Karpas-422 (cell line): ENCODE measurements around the gene APOBEC3G. TPM values are rescaled to one million over a fixed set of nuclear protein-coding genes. Genes with fewer than 3 reads are reported as not detected.
A peak's percentile ranks its signal among the peaks of the same experiment; 100 is the strongest.
"Not testable (repeated sequence)": the region's sequence is repeated elsewhere in the genome, so short reads cannot be mapped to it uniquely, and the experiment has no call there.

ENCODE experiments used
- DNase-seq: peaks from one replicate; pipeline ENCODE4 v3.0.0-alpha.2; 2015
- H2AFZ ChIP-seq: fragments of 200-600 bp; sonication (generic); 2 replicates; pipeline ENCODE4 v1.6.1; 2014; ENCODE audit warnings: antibody characterized with exemption, low read length, mixed read lengths
- H3K27ac ChIP-seq: fragments of 200-600 bp; sonication (generic); 2 replicates; pipeline ENCODE4 v1.5.1; 2014; ENCODE audit warnings: mild to moderate bottlenecking, low read length, moderate library complexity
- H3K27me3 ChIP-seq: fragments of 200-600 bp; sonication (generic); 2 replicates; pipeline ENCODE4 v1.6.1; 2014; ENCODE audit warnings: low read length, mixed read lengths
- H3K36me3 ChIP-seq: fragments of 200-600 bp; sonication (generic); 2 replicates; pipeline ENCODE4 v1.6.1; 2014; ENCODE audit warnings: low read length, mixed read lengths; ENCODE audit not compliant: insufficient read depth
- H3K4me1 ChIP-seq: fragments of 200-600 bp; sonication (generic); 2 replicates; pipeline ENCODE4 v1.6.1; 2014; ENCODE audit warnings: mild to moderate bottlenecking, low read length, mixed read lengths
- H3K4me2 ChIP-seq: fragments of 200-600 bp; sonication (generic); 2 replicates; pipeline ENCODE4 v1.6.1; 2014; ENCODE audit warnings: low read length, low read depth, mild to moderate bottlenecking; ENCODE audit not compliant: poor library complexity, severe bottlenecking
- H3K4me3 ChIP-seq: fragments of 200-600 bp; sonication (generic); 2 replicates; pipeline ENCODE4 v1.5.1; 2014; ENCODE audit warnings: mild to moderate bottlenecking, antibody characterized with exemption, low read length, mixed read lengths
- H3K79me2 ChIP-seq: fragments of 200-600 bp; sonication (generic); 2 replicates; pipeline ENCODE4 v1.6.1; 2014; ENCODE audit warnings: mild to moderate bottlenecking, low read length, mixed read lengths
- H3K9ac ChIP-seq: fragments of 200-600 bp; sonication (generic); 2 replicates; pipeline ENCODE4 v1.6.0; 2014; ENCODE audit warnings: low read length
- H3K9me2 ChIP-seq: fragments of 200-600 bp; sonication (generic), shearing (Covaris generic); replicated peaks from 2 replicates; pipeline ENCODE4 v1.6.0; 2014; ENCODE audit warnings: mild to moderate bottlenecking, low read length, moderate library complexity; ENCODE audit not compliant: insufficient read depth
- H3K9me3 ChIP-seq: fragments of 300-700, 200-600 bp; sonication (generic); 2 replicates; pipeline ENCODE4 v1.6.1; 2014; ENCODE audit warnings: low read length, mixed read lengths
- H4K20me1 ChIP-seq: fragments of 200-600 bp; sonication (generic); 2 replicates; pipeline ENCODE4 v1.6.1; 2014; ENCODE audit warnings: mild to moderate bottlenecking, antibody characterized with exemption, low read length, low read depth; ENCODE audit not compliant: insufficient read depth
- total RNA-seq: library from RNA; depleted of rRNA; stranded (reverse); fragments of >200 nt; shearing (Covaris generic); gene quantifications from 2 replicates; pipeline ENCODE4 v1.2.3, GENCODE V29; 2014; ENCODE audit warnings: low replicate concordance

The APOBEC3G gene
- total RNA-seq, 1 experiment from 2014 or later: 6.5 TPM

DNA sequence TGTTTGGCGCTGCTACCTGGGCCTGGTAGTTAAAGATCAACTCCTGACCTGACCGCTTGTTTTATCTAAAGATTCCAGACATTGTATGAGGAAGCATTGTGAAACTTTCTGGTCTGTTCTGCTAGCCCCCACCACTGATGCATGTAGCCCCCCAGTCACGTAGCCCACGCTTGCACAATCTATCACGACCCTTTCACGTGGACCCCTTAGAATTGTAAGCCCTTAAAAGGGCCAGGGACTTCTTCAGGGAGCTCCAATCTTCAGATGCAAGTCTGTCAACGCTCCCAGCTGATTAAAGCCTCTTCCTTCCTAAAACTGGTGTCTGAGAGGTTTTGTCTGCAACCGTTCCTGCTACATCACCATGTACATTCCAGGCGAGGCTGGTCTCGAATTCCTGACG is 21.4 kb upstream of the APOBEC3G start:
- H3K9me2 ChIP-seq: no peaks in the 10 kb centered on the region
- H3K4me3 ChIP-seq: no peak overlapping the region
- H3K36me3 ChIP-seq: no peaks in the 10 kb centered on the region
- H3K27me3 ChIP-seq: no peaks in the 10 kb centered on the region
- no peak overlapping the region for H2AFZ ChIP-seq
- no peak for DNase-seq
- no peak overlapping the region for H3K27ac ChIP-seq
- H4K20me1 ChIP-seq: no peaks in the 10 kb centered on the region
- no peak overlapping the region for H3K9ac ChIP-seq
- no peaks in the 10 kb centered on the region for H3K9me3 ChIP-seq
- no peaks in the 10 kb centered on the region for H3K4me1 ChIP-seq
- no peak overlapping the region for H3K4me2 ChIP-seq
- no peaks in the 10 kb centered on the region for H3K79me2 ChIP-seq

DNA sequence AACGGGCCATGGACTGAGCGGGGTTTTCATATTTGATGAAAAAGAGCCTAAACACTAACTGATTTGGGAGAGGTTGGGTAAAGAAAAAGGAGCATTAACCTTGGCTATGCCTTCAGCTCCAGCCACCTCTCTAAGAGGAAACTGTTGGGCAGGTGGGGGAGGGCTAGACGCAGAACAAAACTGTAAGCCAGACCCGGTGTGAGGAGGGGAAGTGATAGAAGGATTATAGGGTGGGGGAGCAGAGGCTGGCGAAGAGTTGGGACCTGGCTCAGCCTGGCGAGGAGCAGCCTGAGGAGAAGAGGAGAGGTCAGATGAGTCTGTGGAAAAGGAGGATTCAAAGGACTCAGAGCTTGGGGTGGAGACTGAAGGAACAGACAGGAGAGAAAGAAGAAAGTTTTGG is 15.8 kb upstream of the APOBEC3G start:
- not testable (repeated sequence) for H3K9me3 ChIP-seq, H3K4me1 ChIP-seq, H4K20me1 ChIP-seq, H3K27me3 ChIP-seq, H3K9ac ChIP-seq, H3K4me3 ChIP-seq, DNase-seq, H3K36me3 ChIP-seq, H3K27ac ChIP-seq, H3K79me2 ChIP-seq, H3K4me2 ChIP-seq, H2AFZ ChIP-seq, H3K9me2 ChIP-seq

DNA sequence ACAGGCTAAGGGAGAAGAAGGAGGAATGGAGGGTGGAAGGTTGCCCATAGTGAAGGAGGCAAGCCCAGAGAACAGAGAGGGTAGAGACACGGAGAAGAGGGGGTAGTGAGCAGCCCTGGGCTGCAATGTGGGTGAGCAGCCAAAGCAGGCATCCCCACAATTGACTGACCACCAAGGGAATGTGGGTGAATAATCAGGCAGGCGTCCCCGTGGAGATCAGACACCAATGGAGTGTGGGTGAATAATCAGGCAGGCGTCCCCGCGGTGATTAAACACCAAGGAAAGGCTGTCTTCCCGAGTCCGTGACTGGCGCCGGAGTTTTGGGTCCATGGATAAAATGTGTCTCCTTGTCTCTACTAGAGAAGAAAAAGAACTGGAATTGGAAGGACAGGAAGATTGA is 15.1 kb upstream of the APOBEC3G start:
- H4K20me1 ChIP-seq, H3K36me3 ChIP-seq, H3K9me2 ChIP-seq, H3K27me3 ChIP-seq, H3K79me2 ChIP-seq, H3K9ac ChIP-seq, H2AFZ ChIP-seq, H3K4me1 ChIP-seq, H3K9me3 ChIP-seq, H3K4me3 ChIP-seq, H3K4me2 ChIP-seq, H3K27ac ChIP-seq, DNase-seq: not testable (repeated sequence)

DNA sequence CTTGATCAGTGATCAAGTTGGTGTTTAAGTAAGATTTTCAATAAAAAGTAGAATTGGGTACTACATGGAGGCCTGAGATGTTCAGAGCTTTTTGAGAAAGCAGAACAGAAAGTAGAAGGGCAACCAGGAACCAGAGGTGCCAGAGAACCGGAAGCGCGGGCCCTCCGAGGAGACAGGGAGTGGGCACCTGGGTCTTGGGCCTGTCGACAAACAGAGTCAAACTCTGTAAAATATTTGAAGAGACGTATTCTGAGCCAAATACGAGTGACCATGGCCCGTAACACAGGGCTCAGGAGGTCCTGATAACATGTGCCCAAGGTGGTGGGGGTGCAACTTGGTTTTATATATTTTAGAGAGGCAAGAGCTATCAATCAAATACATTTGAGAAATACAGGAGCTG is 13.2 kb upstream of the APOBEC3G start:
- not testable (repeated sequence) for H3K79me2 ChIP-seq, H4K20me1 ChIP-seq, H3K4me2 ChIP-seq, H2AFZ ChIP-seq, H3K9me2 ChIP-seq, H3K27ac ChIP-seq, H3K27me3 ChIP-seq, H3K4me1 ChIP-seq, H3K9ac ChIP-seq, H3K36me3 ChIP-seq, H3K9me3 ChIP-seq, H3K4me3 ChIP-seq, DNase-seq

DNA sequence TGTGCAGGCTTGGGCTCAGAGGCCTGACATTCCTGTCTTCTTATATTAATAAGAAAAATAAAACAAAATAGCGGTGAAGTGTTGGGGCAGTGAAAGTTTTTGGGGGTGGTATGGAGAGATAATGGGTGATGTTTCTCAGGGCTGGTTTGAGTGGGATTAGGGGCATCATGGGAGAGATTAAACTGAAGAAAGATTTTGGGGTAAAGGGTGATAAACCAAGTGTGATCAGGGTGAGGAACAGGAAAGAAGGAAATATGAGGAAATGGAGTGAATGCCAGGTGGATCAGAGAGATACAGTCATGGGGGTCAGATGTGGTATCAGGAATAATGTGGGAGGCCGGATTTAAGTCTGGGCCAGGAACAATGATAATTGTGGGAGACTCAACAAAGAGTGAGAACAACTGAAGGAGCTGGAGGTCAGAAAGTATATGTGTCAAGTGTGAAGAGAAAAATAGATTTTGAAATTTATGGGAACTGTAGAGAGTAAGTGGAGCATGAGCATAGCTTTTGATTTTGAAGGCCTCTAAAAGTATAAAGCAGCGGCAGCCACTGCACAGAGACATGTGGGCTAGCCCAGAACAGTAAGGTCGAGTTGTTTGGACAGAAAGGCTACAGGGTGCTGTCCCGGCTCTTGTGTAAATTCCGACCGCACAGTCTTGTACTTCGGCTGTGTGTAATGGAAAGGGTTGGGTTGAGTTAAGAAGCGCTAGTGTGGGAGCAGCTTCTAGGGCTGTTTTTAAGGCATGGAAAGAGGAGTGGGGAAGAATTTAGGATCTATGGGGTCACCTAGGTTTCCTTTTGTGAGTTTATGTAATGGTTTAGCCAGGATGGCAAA is 10.4 kb upstream of the APOBEC3G start:
- not testable (repeated sequence) for H3K79me2 ChIP-seq, H3K9ac ChIP-seq, H3K27me3 ChIP-seq, H3K4me3 ChIP-seq, H3K4me1 ChIP-seq, H3K27ac ChIP-seq, H3K9me2 ChIP-seq, H3K9me3 ChIP-seq, H3K4me2 ChIP-seq, H3K36me3 ChIP-seq, H2AFZ ChIP-seq, H4K20me1 ChIP-seq, DNase-seq

DNA sequence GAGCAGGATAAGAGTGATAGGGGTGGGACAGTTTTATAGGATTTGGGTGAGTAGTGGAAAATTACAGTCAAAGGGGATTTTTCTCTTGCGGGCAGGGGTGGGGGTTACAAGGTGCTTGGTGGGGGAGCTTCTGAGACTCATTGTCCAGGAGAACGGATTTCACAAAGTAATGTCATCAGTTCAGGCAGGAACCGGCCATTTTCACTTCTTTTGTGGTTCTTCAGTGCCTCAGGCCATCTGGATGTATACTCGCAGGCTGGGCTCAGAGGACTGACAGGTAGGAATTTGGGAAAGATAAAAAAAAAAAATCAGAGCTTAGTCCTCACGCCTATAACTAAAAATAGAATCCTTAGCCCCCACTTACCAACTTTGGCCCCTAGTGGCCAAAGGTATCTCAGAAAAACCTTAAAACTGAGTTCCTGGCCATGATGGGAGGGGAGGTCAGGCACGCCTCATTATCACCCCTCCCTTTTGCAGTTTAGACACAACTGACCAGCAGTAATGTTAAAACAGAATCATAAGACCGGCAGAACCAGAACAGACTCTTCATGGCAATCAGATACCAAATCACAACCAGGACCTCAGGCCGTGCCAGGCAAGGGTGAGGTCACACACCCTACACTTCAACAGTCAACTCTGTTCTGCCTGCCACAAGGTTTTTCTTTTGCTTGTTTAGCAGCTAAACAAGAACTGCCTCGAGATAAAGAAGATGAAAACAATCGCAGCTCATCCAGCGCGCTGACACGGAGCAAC is 8.9 kb upstream of the APOBEC3G start:
- no peak for DNase-seq
- no peak overlapping the region for H3K27ac ChIP-seq
- H3K4me1 ChIP-seq: peaks cover 9% of the 10 kb centered on the region
- no peaks in the 10 kb centered on the region for H3K27me3 ChIP-seq
- H2AFZ ChIP-seq: no peak overlapping the region
- no peak overlapping the region for H3K4me2 ChIP-seq
- no peaks in the 10 kb centered on the region for H3K36me3 ChIP-seq
- no peaks in the 10 kb centered on the region for H3K9me2 ChIP-seq
- no peaks in the 10 kb centered on the region for H4K20me1 ChIP-seq
- H3K9me3 ChIP-seq: no peaks in the 10 kb centered on the region
- H3K79me2 ChIP-seq: no peaks in the 10 kb centered on the region
- no peak overlapping the region for H3K9ac ChIP-seq
- no peak overlapping the region for H3K4me3 ChIP-seq

DNA sequence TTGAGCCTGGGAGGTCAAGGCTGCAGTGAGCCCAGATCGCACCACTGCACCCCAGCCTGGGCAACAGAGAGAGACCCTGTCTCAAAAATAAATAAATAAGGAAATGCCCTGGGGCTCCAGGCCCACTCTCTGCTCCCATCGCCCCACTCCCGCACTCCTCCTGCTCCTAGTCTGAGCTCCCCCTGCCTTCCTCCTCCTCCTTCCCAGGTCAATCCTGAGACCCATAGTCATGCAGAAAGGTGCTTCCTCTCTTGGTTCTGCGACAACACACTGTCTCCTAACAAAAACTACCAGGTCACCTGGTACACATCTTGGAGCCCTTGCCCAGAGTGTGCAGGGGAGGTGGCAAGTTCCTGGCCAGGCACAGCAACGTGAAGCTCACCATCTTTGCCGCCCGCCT is 6.9 kb upstream of the APOBEC3G start:
- peaks cover 12% of the 10 kb centered on the region for H3K4me1 ChIP-seq
- no peaks in the 10 kb centered on the region for H3K9me2 ChIP-seq
- no peak overlapping the region for H3K9ac ChIP-seq
- no peaks in the 10 kb centered on the region for H4K20me1 ChIP-seq
- H2AFZ ChIP-seq: no peak overlapping the region
- no peak overlapping the region for H3K4me2 ChIP-seq
- H3K27ac ChIP-seq: no peak overlapping the region
- no peak overlapping the region for H3K4me3 ChIP-seq
- no peak for DNase-seq
- no peaks in the 10 kb centered on the region for H3K27me3 ChIP-seq
- no peaks in the 10 kb centered on the region for H3K36me3 ChIP-seq
- H3K79me2 ChIP-seq: no peaks in the 10 kb centered on the region
- no peaks in the 10 kb centered on the region for H3K9me3 ChIP-seq

DNA sequence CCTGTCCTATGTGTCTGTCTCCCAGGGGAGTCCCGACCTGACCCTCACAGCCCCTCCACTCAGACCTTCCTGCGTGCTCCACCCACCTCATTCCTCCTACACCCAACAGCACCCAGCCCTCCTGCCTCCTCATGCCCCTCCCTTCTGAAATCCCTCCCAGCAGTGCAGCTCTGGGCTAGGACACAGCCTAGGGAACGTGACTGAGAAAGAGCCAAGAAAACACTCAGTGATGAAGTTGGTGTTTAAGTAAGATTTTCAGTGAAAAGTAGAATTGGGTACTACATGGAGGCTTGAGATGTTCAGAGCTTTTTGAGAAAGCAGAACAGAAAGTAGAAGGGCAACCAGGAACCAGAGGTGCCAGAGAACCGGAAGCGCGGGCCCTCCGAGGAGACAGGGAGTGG is 4.5 kb upstream of the APOBEC3G start:
- not testable (repeated sequence) for H3K27me3 ChIP-seq, H4K20me1 ChIP-seq, H3K9me2 ChIP-seq, H3K79me2 ChIP-seq, H3K9me3 ChIP-seq, H3K36me3 ChIP-seq
- H3K9ac ChIP-seq: peak overlapping the region; percentile 56
- peak; percentile 57 for DNase-seq
- H3K27ac ChIP-seq: peak overlapping the region; percentile 45; the same call in 1 of the 2 replicates
- peak overlapping the region; percentile 54 for H3K4me2 ChIP-seq
- H2AFZ ChIP-seq: peak overlapping the region; percentile 85
- H3K4me1 ChIP-seq: peaks cover 16% of the 10 kb centered on the region
- H3K4me3 ChIP-seq: 0 out of 2 replicates have a peak overlapping the region, but pooled peaks have one; percentile 37
